HepG2 (cell line): ENCODE measurements around the gene ARHGAP25. TPM values are rescaled to one million over a fixed set of nuclear protein-coding genes. Genes with fewer than 3 reads are reported as not detected.

Experiments used
- ATAC-seq: fragments of 200-7000 bp; cut with Tn5 transposase; 3 replicates; pipeline ENCODE4 v1.9.1; 2020; ENCODE audit warnings: mild to moderate bottlenecking, moderate library complexity
- BruUV-seq: library from RNA; stranded (reverse); fragments of 400-500 nt; replicated peaks from 2 replicates; lab custom pipeline; 2021; lab: Mats Ljungman, UMichigan
- CTCF ChIA-PET: fragments of 300-600 bp; formaldehyde crosslinking; extraction: SDS; loops from one replicate; lab custom pipeline; 2021; ENCODE audit warnings: low total read pairs, inconsistent platforms, low intra/inter-chr PET ratio; lab: Yijun Ruan, JAX
- POLR2A ChIA-PET: fragments of 350-600 bp; sonication (Branson Sonifier 250); formaldehyde crosslinking; loops from one replicate; lab custom pipeline; 2020; ENCODE audit warnings: antibody characterized with exemption, inconsistent platforms; lab: Yijun Ruan, JAX
- DNase-seq: peaks from one replicate; pipeline ENCODE4 v3.0.0-alpha.2; 2015; ENCODE audit warnings: low spot score
- FAIRE-seq: peaks from 3 replicates; lab custom pipeline; 2011; peaks lifted over from hg19 to GRCh38; lab: Jason Lieb, UNC
- H2AFZ ChIP-seq: one replicate; pipeline ENCODE4 v1.6.1; 2011; ENCODE audit warnings: low read length, inconsistent platforms
- H3K27ac ChIP-seq: fragments of 300-600 bp; 3 replicates; pipeline ENCODE4 v1.8.0; 2011; ENCODE audit warnings: mixed run types, mild to moderate bottlenecking, mixed read lengths, low read length, inconsistent platforms; ENCODE audit not compliant: insufficient read depth; ENCODE audit errors: extremely low read length
- H3K27me3 ChIP-seq, 2 experiments: fragments of 200-600 bp in 1 of 2; 2 replicates in 1 of 2; 3 replicates in 1 of 2; pipeline versions ENCODE4 v1.6.0 to v1.8.0; 2011; ENCODE audit warnings: low read length in 2 of 2, mild to moderate bottlenecking in 2 of 2, moderate library complexity in 2 of 2, inconsistent platforms in 1 of 2; ENCODE audit not compliant: insufficient read depth in 2 of 2, control insufficient read depth in 1 of 2
- H3K36me3 ChIP-seq, 2 experiments: fragments of 200-600 bp in 1 of 2; replicated peaks in 1 of 2; 2 replicates in 1 of 2; 3 replicates in 1 of 2; pipeline versions ENCODE4 v1.5.1 to v1.8.0; 2011; ENCODE audit warnings: low read length in 2 of 2, inconsistent platforms in 1 of 2; ENCODE audit not compliant: insufficient read depth in 2 of 2, control insufficient read depth in 1 of 2
- H3K4me1 ChIP-seq: 2 replicates; pipeline ENCODE4 v1.5.1; 2012; ENCODE audit warnings: low read length, inconsistent platforms; ENCODE audit not compliant: insufficient read depth
- H3K4me2 ChIP-seq: 2 replicates; pipeline ENCODE4 v1.6.0; 2011; ENCODE audit warnings: low read depth, low read length, inconsistent platforms
- H3K4me3 ChIP-seq, 3 experiments: fragments of 200-600 bp in 1 of 3; sonication (generic), shearing (Covaris generic) in 1 of 3; replicated peaks in 1 of 3; 2 replicates each; pipeline ENCODE4 v1.5.1; 2011 to 2016; ENCODE audit warnings: low read length in 3 of 3, inconsistent platforms in 2 of 3, low read depth in 2 of 3, mild to moderate bottlenecking in 2 of 3, control low read depth in 1 of 3, mixed read lengths in 1 of 3; ENCODE audit not compliant: insufficient read depth in 1 of 3
- H3K79me2 ChIP-seq: one replicate; pipeline ENCODE4 v1.6.1; 2011; ENCODE audit warnings: low read length, inconsistent platforms; ENCODE audit not compliant: insufficient read depth
- H3K9ac ChIP-seq: 2 replicates; pipeline ENCODE4 v1.6.0; 2011; ENCODE audit warnings: mild to moderate bottlenecking, low read depth, low read length, inconsistent platforms; ENCODE audit not compliant: insufficient read depth
- H3K9me3 ChIP-seq: 2 replicates; pipeline ENCODE4 v1.5.1; 2012; ENCODE audit warnings: mild to moderate bottlenecking, low read length
- H4K20me1 ChIP-seq: 2 replicates; pipeline ENCODE4 v1.6.0; 2011; ENCODE audit warnings: inconsistent platforms, mild to moderate bottlenecking, low read length, moderate library complexity; ENCODE audit not compliant: insufficient read depth
- MBD4 ChIP-seq: IDR thresholded peaks from 2 replicates; pipeline ENCODE4 v1.6.1; 2012; ENCODE audit warnings: low read length, inconsistent platforms, borderline replicate concordance
- NCOR1 ChIP-seq: fragments of 200-600 bp; sonication (generic); IDR thresholded peaks from 2 replicates; pipeline ENCODE4 v1.7.0; 2017; ENCODE audit warnings: antibody characterized with exemption, low read length, borderline replicate concordance
- PRDM4 ChIP-seq: sonication (generic); formaldehyde crosslinking; IDR thresholded peaks from 2 replicates; pipeline ENCODE4 v1.9.0; 2021; ENCODE audit warnings: missing genetic modification reagents, borderline replicate concordance
- SCMH1 ChIP-seq: sonication (generic); formaldehyde crosslinking; IDR thresholded peaks from 2 replicates; pipeline ENCODE4 v1.9.0; 2021; ENCODE audit warnings: missing genetic modification reagents, mild to moderate bottlenecking, borderline replicate concordance
- SRY ChIP-seq: sonication (generic); formaldehyde crosslinking; IDR thresholded peaks from 2 replicates; pipeline ENCODE4 v1.8.0; 2022; ENCODE audit warnings: mild to moderate bottlenecking, missing genetic modification reagents
- TCF12 ChIP-seq, 2 experiments: fragments of 450-650 bp in 1 of 2; sonication (generic) in 1 of 2; formaldehyde crosslinking in 1 of 2; IDR thresholded peaks; 2 replicates each; pipeline versions ENCODE4 v1.6.1 to v1.8.0; 2017 to 2022; ENCODE audit warnings: antibody characterized with exemption in 1 of 2, mild to moderate bottlenecking in 1 of 2, missing genetic modification reagents in 1 of 2, moderate library complexity in 1 of 2
- WIZ ChIP-seq: sonication (generic); formaldehyde crosslinking; IDR thresholded peaks from 2 replicates; pipeline ENCODE4 v1.5.1; 2020; ENCODE audit warnings: mild to moderate bottlenecking, missing genetic modification reagents
- ZBTB3 ChIP-seq: sonication (generic); formaldehyde crosslinking; IDR thresholded peaks from 2 replicates; pipeline ENCODE4 v1.4.0; 2020; ENCODE audit warnings: low read depth, mild to moderate bottlenecking, moderate library complexity, missing genetic modification reagents, borderline replicate concordance
- ZNF326 ChIP-seq: sonication (generic); formaldehyde crosslinking; IDR thresholded peaks from 2 replicates; pipeline ENCODE4 v1.4.0; 2020; ENCODE audit warnings: missing genetic modification reagents, borderline replicate concordance
- ZNF329 ChIP-seq: sonication (generic); formaldehyde crosslinking; IDR thresholded peaks from 2 replicates; pipeline ENCODE4 v1.9.0; 2021; ENCODE audit warnings: low read depth, mild to moderate bottlenecking, missing genetic modification reagents
- ZNF367 ChIP-seq: sonication (generic); formaldehyde crosslinking; IDR thresholded peaks from 2 replicates; pipeline ENCODE4 v1.4.0; 2020; ENCODE audit warnings: missing genetic modification reagents, borderline replicate concordance
- ZNF530 ChIP-seq: sonication (generic); formaldehyde crosslinking; IDR thresholded peaks from 2 replicates; pipeline ENCODE4 v1.5.0; 2020; ENCODE audit warnings: low read depth, mild to moderate bottlenecking, missing genetic modification reagents
- ZNF644 ChIP-seq: IDR thresholded peaks from 2 replicates; pipeline ENCODE4 v1.6.1; 2016; ENCODE audit warnings: low read depth
- ZNF773 ChIP-seq: sonication (generic); formaldehyde crosslinking; IDR thresholded peaks from 2 replicates; pipeline ENCODE4 v1.4.0; 2020; ENCODE audit warnings: missing genetic modification reagents, borderline replicate concordance
- WGBS: methylation state at CpG from one replicate; pipeline ENCODE4 v1.1.6; 2017; ENCODE audit warnings: low lambda C conversion rate; 5-methylcytosine and 5-hydroxymethylcytosine counted together
- in situ Hi-C: cut with HindIII; loops from 2 replicates; pipeline ENCODE4 v1.10.0; 2017; ENCODE audit warnings: low pct_unique_long_range_greater_than_20kb; ENCODE audit not compliant: extremely low pct_ligation_motif_present
- intact Hi-C: fragments of 100-400 bp; cut with micrococcal nuclease; formaldehyde crosslinking; loops from one replicate; pipeline ENCODE4 v1.10.0; 2022; ENCODE audit not compliant: unreplicated experiment
- polyA plus RNA-seq, 8 experiments: library from polyadenylated mRNA; depleted of rRNA in 3 of 8; stranded (reverse) in 7 of 8; unstranded in 1 of 8; fragments of >200 nt; fragmentation: Illumina TruSeq in 4 of 8; extraction: Trizol in 4 of 8; gene quantifications; 2 replicates each; pipeline versions ENCODE4 v1.2.1 to v1.2.3, GENCODE V29; 2011 to 2016; ENCODE audit warnings: low read depth in 4 of 8, missing spikeins in 1 of 8, mixed read lengths in 1 of 8; ENCODE audit not compliant: insufficient read depth in 1 of 8
- total RNA-seq, 5 experiments: library from RNA; depleted of rRNA; stranded (reverse); fragments of >200 nt; fragmentation: Illumina TruSeq; extraction: Trizol; gene quantifications; 2 replicates each; pipeline ENCODE4 v1.2.3, GENCODE V29; 2016; ENCODE audit warnings: low read depth in 1 of 5
- TF ChIP-seq, protein P1 (sequence below): sonication (generic); formaldehyde crosslinking; IDR thresholded peaks from 2 replicates; pipeline ENCODE4 v1.4.0; 2020; ENCODE audit warnings: missing genetic modification reagents, mild to moderate bottlenecking, borderline replicate concordance
- TF ChIP-seq, protein P2 (sequence below): IDR thresholded peaks from 2 replicates; pipeline ENCODE4 v1.6.1; 2012; ENCODE audit warnings: low read depth, low read length, improper control_type of control experiment

The ARHGAP25 gene
- total and polyA plus RNA-seq, 2 of the 13 experiments (the other 11 are each of a cell fraction or from before 2014, with no cell fraction given): not detected

DNA sequence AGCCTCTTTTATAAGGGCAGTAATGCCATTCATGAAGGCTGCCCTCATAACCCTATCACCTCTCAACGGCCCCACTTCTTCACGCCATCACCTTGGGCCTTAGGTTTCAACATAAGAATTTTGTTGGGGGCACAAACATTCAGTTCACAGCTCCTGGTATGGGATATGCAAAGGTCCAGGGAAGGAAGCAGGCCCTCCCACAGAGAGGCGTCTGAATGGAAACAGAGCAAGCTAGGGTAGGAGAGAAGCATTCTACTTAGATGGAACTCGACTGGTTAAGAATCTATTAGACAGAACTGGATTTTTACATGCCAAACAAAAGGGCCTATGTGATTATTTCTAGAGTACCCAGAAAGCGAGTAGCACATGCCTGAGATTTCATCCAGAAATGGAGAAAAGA is 48.4 kb upstream of the ARHGAP25 start:
- 4% methylated on average over 5 of the region's 5 CpGs for WGBS
- H3K9me3 ChIP-seq: no peaks in the 10 kb centered on the region
- TF ChIP-seq ZBTB3 (CRISPR knock-in tag): no peak
- TF ChIP-seq ZNF644 (CRISPR knock-in tag): no peak
- TF ChIP-seq ZNF329 (CRISPR knock-in tag): no peak
- no peak for TF ChIP-seq MBD4
- TF ChIP-seq ZNF326 (CRISPR knock-in tag): no peak
- no peak for TF ChIP-seq ZNF530
- TF ChIP-seq, protein P1, sequence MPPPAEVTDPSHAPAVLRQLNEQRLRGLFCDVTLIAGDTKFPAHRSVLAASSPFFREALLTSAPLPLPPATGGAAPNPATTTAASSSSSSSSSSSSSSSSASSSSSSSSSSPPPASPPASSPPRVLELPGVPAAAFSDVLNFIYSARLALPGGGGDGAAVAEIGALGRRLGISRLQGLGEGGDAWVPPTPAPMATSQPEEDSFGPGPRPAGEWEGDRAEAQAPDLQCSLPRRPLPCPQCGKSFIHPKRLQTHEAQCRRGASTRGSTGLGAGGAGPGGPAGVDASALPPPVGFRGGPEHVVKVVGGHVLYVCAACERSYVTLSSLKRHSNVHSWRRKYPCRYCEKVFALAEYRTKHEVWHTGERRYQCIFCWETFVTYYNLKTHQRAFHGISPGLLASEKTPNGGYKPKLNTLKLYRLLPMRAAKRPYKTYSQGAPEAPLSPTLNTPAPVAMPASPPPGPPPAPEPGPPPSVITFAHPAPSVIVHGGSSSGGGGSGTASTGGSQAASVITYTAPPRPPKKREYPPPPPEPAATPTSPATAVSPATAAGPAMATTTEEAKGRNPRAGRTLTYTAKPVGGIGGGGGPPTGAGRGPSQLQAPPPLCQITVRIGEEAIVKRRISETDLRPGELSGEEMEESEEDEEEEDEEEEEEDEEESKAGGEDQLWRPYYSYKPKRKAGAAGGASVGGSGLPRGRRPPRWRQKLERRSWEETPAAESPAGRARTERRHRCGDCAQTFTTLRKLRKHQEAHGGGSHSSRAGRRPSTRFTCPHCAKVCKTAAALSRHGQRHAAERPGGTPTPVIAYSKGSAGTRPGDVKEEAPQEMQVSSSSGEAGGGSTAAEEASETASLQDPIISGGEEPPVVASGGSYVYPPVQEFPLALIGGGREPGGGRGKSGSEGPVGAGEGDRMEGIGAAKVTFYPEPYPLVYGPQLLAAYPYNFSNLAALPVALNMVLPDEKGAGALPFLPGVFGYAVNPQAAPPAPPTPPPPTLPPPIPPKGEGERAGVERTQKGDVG: no peak
- TF ChIP-seq SRY: no peak
- TF ChIP-seq ZNF773 (CRISPR knock-in tag): no peak
- TF ChIP-seq TCF12 (IDR thresholded peaks at IDR 0.05): no peak
- TF ChIP-seq TCF12 (CRISPR knock-in tag; IDR thresholded peaks at IDR 0.05): no peak
- TF ChIP-seq ZNF367 (CRISPR knock-in tag): no peak
- no peak for TF ChIP-seq WIZ (CRISPR knock-in tag)
- no peak for TF ChIP-seq SCMH1 (CRISPR knock-in tag)
- TF ChIP-seq PRDM4 (CRISPR knock-in tag): no peak
- TF ChIP-seq, protein P2, sequence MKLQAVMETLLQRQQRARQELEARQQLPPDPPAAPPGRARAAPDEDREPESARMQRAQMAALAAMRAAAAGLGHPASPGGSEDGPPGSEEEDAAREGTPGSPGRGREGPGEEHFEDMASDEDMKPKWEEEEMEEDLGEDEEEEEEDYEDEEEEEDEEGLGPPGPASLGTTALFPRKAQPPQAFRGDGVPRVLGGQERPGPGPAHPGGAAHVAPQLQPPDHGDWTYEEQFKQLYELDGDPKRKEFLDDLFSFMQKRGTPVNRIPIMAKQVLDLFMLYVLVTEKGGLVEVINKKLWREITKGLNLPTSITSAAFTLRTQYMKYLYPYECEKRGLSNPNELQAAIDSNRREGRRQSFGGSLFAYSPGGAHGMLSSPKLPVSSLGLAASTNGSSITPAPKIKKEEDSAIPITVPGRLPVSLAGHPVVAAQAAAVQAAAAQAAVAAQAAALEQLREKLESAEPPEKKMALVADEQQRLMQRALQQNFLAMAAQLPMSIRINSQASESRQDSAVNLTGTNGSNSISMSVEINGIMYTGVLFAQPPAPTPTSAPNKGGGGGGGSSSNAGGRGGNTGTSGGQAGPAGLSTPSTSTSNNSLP: no peak
- no peak for TF ChIP-seq NCOR1
- TF ChIP-seq, all 625 proteins: peak for 0
- Histone ChIP-seq H3K9ac (no peak overlapping the region), H2AFZ (no peak overlapping the region), H3K27ac (no peak overlapping the region), H3K4me2 (no peak overlapping the region), H3K4me3 (no peak overlapping the region), H4K20me1 (no peaks in the 10 kb centered on the region), H3K27me3 (no peaks in the 10 kb centered on the region), H3K36me3 (no peaks in the 10 kb centered on the region), H3K79me2 (no peaks in the 10 kb centered on the region), H3K4me1 (no peaks in the 10 kb centered on the region)
- in situ Hi-C loops (no loop called here), intact Hi-C loops (no loop called here)
- FAIRE-seq (no peak), DNase-seq (no peak), ATAC-seq (no peak)
- ChIA-PET POLR2A (no interaction called here), CTCF (no interaction called here)
- no TSS peak for BruUV-seq
